Lower leg skin (tissue), 3 donors: ENCODE results near the gene CCM2.

Source experiments
- CTCF ChIP-seq, 3 donors: fragments of 450-650 bp; IDR thresholded peaks; one replicate each; pipeline ENCODE4 v1.5.1; 2016; ENCODE audit warnings: antibody characterized with exemption in 3 of 3, mild to moderate bottlenecking in 3 of 3, moderate library complexity in 2 of 3
- POLR2A ChIP-seq, 2 donors: fragments of 450-650 bp; IDR thresholded peaks; one replicate each; pipeline ENCODE4 v1.6.1; 2016 to 2017; ENCODE audit warnings: antibody characterized with exemption in 2 of 2, mild to moderate bottlenecking in 1 of 2, moderate library complexity in 1 of 2

GRCh38 chr7:45084901-45085618, 85.1 kb downstream of the CCM2 start:
- TF ChIP-seq POLR2A (IDR thresholded peaks at IDR 0.05) (no peak), CTCF (IDR thresholded peaks at IDR 0.05) (no peak)
